WTC11 (cell line): Measurements from ENCODE around the gene ATR. TPM values are rescaled to one million over a fixed set of nuclear protein-coding genes. Genes with fewer than 3 reads are reported as not detected.

Source experiments
- ATAC-seq: fragments of 200-7000 bp; cut with Tn5 transposase; 2 replicates; pipeline ENCODE4 v1.10.0; 2021; ENCODE audit warnings: mild to moderate bottlenecking, moderate library complexity
- CTCF ChIA-PET: fragments of 300-600 bp; sonication (Branson Sonifier 250); formaldehyde crosslinking; loops from one replicate; lab custom pipeline; 2021; ENCODE audit warnings: antibody characterized with exemption; lab: Charles Lee
- POLR2A ChIA-PET: fragments of 350-600 bp; sonication (Branson Sonifier 250); formaldehyde crosslinking; loops from one replicate; lab custom pipeline; 2021; ENCODE audit warnings: antibody characterized with exemption; lab: Charles Lee
- DNase-seq: peaks from one replicate; pipeline ENCODE4 v3.0.0; 2021; ENCODE audit warnings: low spot score
- H3K27ac Mint-ChIP-seq: 2 replicates; pipeline ENCODE4 v1.8.0; 2021; ENCODE audit warnings: mixed read lengths
- H3K27me3 Mint-ChIP-seq: 2 replicates; pipeline ENCODE4 v1.8.0; 2021; ENCODE audit warnings: low read depth, mild to moderate bottlenecking, moderate library complexity, mixed read lengths
- H3K36me3 Mint-ChIP-seq: 2 replicates; pipeline ENCODE4 v1.8.0; 2021; ENCODE audit warnings: mixed read lengths
- H3K4me1 Mint-ChIP-seq: 2 replicates; pipeline ENCODE4 v1.8.0; 2022; ENCODE audit warnings: mixed read lengths
- H3K4me3 Mint-ChIP-seq: 2 replicates; pipeline ENCODE4 v1.8.0; 2021; ENCODE audit warnings: mild to moderate bottlenecking, moderate library complexity, mixed read lengths
- H3K9me3 Mint-ChIP-seq: 2 replicates; pipeline ENCODE4 v1.8.0; 2021; ENCODE audit warnings: mixed read lengths
- ARID4B ChIP-seq: sonication (generic); formaldehyde crosslinking; IDR thresholded peaks from 2 replicates; pipeline ENCODE4 v1.8.0; 2023; ENCODE audit warnings: missing genetic modification reagents, mild to moderate bottlenecking, borderline replicate concordance
- ATF2 ChIP-seq: sonication (generic); formaldehyde crosslinking; IDR thresholded peaks from 2 replicates; pipeline ENCODE4 v1.8.1; 2022; ENCODE audit warnings: low read depth, missing genetic modification reagents, borderline replicate concordance
- CDX4 ChIP-seq: fragments of 250-450 bp; sonication (Bioruptor Pico); IDR thresholded peaks from 2 replicates; pipeline ENCODE4 v1.9.0; 2021; ENCODE audit warnings: moderate library complexity, mild to moderate bottlenecking, inconsistent platforms, borderline replicate concordance
- CREB1 ChIP-seq: sonication (generic); formaldehyde crosslinking; IDR thresholded peaks from 2 replicates; pipeline ENCODE4 v1.8.0; 2023; ENCODE audit warnings: mild to moderate bottlenecking, missing genetic modification reagents
- IRF1 ChIP-seq: sonication (generic); formaldehyde crosslinking; IDR thresholded peaks from 2 replicates; pipeline ENCODE4 v1.8.0; 2023; ENCODE audit warnings: missing genetic modification reagents
- MXD4 ChIP-seq: fragments of 250-450 bp; sonication (Bioruptor Pico); IDR thresholded peaks from 2 replicates; pipeline ENCODE4 v1.8.0; 2021; ENCODE audit warnings: mild to moderate bottlenecking, moderate library complexity, borderline replicate concordance
- MYBL2 ChIP-seq: sonication (generic); formaldehyde crosslinking; IDR thresholded peaks from 2 replicates; pipeline ENCODE4 v1.8.1; 2023; ENCODE audit warnings: mild to moderate bottlenecking, moderate library complexity, missing genetic modification reagents
- PRRX2 ChIP-seq: fragments of 250-450 bp; sonication (Bioruptor Pico); IDR thresholded peaks from 2 replicates; pipeline ENCODE4 v1.8.0; 2021; ENCODE audit warnings: mild to moderate bottlenecking
- SMAD3 ChIP-seq: sonication (generic); formaldehyde crosslinking; IDR thresholded peaks from 2 replicates; pipeline ENCODE4 v1.8.0; 2022; ENCODE audit warnings: missing genetic modification reagents, mild to moderate bottlenecking, borderline replicate concordance
- TCF7 ChIP-seq: sonication (generic); formaldehyde crosslinking; IDR thresholded peaks from 2 replicates; pipeline ENCODE4 v1.8.0; 2022; ENCODE audit warnings: mild to moderate bottlenecking, low read depth, missing genetic modification reagents, moderate library complexity
- TEAD4 ChIP-seq: sonication (generic); formaldehyde crosslinking; IDR thresholded peaks from 2 replicates; pipeline ENCODE4 v1.8.0; 2022; ENCODE audit warnings: mild to moderate bottlenecking, missing genetic modification reagents
- ZMAT4 ChIP-seq: fragments of 250-450 bp; sonication (Bioruptor Pico); IDR thresholded peaks from 2 replicates; pipeline ENCODE4 v1.9.0; 2021; ENCODE audit warnings: mild to moderate bottlenecking
- ZNF219 ChIP-seq: sonication (generic); formaldehyde crosslinking; IDR thresholded peaks from 2 replicates; pipeline ENCODE4 v1.8.0; 2023; ENCODE audit warnings: missing genetic modification reagents, mild to moderate bottlenecking, borderline replicate concordance
- ZNF281 ChIP-seq: sonication (generic); formaldehyde crosslinking; IDR thresholded peaks from 2 replicates; pipeline ENCODE4 v1.8.0; 2023; ENCODE audit warnings: mild to moderate bottlenecking, missing genetic modification reagents
- ZNF396 ChIP-seq: fragments of 250-450 bp; sonication (Bioruptor Pico); IDR thresholded peaks from 2 replicates; pipeline ENCODE4 v1.8.0; 2021; ENCODE audit warnings: mild to moderate bottlenecking, moderate library complexity, borderline replicate concordance
- ZNF671 ChIP-seq: fragments of 250-450 bp; sonication (Bioruptor Pico); IDR thresholded peaks from 2 replicates; pipeline ENCODE4 v1.8.0; 2021; ENCODE audit warnings: mild to moderate bottlenecking
- ZSCAN18 ChIP-seq: fragments of 250-450 bp; sonication (Bioruptor Pico); IDR thresholded peaks from 2 replicates; pipeline ENCODE4 v2.1.2; 2022; ENCODE audit warnings: mild to moderate bottlenecking, moderate library complexity
- total RNA-seq: library from RNA; stranded (reverse); gene quantifications from 3 replicates; pipeline ENCODE4 v1.2.3, GENCODE V29; 2021

ATR gene
- total RNA-seq, 1 experiment from 2014 or later, result 26.7 TPM

- TF ChIP-seq ZSCAN18, result no peak
- TF ChIP-seq, all 79 proteins: peak for 0
Measured at GRCh38 chr3:142530296-142530695, 48.2 kb downstream of the ATR start (continued).

- CTCF ChIA-PET, result interaction anchor here (0.5 kb wide), 1 partner anchor 163 kb away, joined by 3 read pairs; no protein-coding TSS in a partner anchor
- POLR2A ChIA-PET, result no interaction called here
- H3K4me3 Mint-ChIP-seq, result no peak overlapping the region
- ATAC-seq, result no peak
- peaks cover 20% of the 10 kb centered on the region for H3K36me3 Mint-ChIP-seq
- no peaks in the 10 kb centered on the region for H3K27me3 Mint-ChIP-seq
- DNase-seq, result no peak
- peaks cover 7% of the 10 kb centered on the region for H3K9me3 Mint-ChIP-seq
- TF ChIP-seq ATF2 (CRISPR knock-in tag) (no peak), TCF7 (no peak), CDX4 (CRISPR knock-in tag) (no peak), MXD4 (CRISPR knock-in tag) (no peak), SMAD3 (CRISPR knock-in tag) (no peak), MYBL2 (CRISPR knock-in tag) (no peak), ZNF219 (CRISPR knock-in tag) (no peak), TEAD4 (no peak), ZSCAN18 (no peak), ZMAT4 (CRISPR knock-in tag) (no peak), PRRX2 (no peak), ARID4B (no peak), ZNF281 (CRISPR knock-in tag) (no peak), CREB1 (CRISPR knock-in tag) (no peak), IRF1 (no peak), ZNF396 (no peak), ZNF671 (CRISPR knock-in tag) (no peak)
- no peaks in the 10 kb centered on the region for H3K4me1 Mint-ChIP-seq
- no peak overlapping the region for H3K27ac Mint-ChIP-seq
Measured at GRCh38 chr3:142523921-142524566, 54.5 kb downstream of the ATR start.
